OCI-LY3 (cell line): ENCODE data around the gene TNFRSF17.

ENCODE experiments used
- EZH2phosphoT487 ChIP-seq: fragments of 200-600 bp; shearing (Covaris generic); IDR thresholded peaks from 2 replicates; pipeline ENCODE4 v1.6.1; 2018; ENCODE audit warnings: antibody characterized with exemption, mixed run types, low read depth
- TF ChIP-seq, protein P1 (sequence below): fragments of 200-600, 300-600 bp; sonication (generic); IDR thresholded peaks from 2 replicates; pipeline ENCODE4 v1.5.1; 2014; ENCODE audit warnings: antibody characterized with exemption, low read length, low read depth

DNA sequence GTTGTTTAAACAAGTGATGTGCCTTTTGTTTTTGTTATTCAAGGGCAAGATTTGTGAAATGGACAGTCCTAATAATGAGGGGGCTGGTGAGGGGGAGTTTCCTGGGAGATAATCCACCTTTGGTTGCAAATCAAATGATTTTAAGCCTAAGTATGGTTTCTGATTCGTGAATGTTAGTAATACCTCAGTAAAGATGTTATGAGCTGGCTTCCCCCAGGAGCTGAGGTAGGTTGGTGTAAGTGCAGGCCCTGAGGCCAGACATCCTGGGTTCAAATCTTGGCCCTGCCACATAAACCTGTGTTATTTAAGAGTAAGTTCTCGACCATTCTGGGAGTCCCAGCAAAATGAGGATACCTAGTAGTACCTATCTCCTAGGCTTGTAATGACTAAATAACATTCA lies 13.1 kb downstream of the TNFRSF17 start:
- TF ChIP-seq, protein P1, sequence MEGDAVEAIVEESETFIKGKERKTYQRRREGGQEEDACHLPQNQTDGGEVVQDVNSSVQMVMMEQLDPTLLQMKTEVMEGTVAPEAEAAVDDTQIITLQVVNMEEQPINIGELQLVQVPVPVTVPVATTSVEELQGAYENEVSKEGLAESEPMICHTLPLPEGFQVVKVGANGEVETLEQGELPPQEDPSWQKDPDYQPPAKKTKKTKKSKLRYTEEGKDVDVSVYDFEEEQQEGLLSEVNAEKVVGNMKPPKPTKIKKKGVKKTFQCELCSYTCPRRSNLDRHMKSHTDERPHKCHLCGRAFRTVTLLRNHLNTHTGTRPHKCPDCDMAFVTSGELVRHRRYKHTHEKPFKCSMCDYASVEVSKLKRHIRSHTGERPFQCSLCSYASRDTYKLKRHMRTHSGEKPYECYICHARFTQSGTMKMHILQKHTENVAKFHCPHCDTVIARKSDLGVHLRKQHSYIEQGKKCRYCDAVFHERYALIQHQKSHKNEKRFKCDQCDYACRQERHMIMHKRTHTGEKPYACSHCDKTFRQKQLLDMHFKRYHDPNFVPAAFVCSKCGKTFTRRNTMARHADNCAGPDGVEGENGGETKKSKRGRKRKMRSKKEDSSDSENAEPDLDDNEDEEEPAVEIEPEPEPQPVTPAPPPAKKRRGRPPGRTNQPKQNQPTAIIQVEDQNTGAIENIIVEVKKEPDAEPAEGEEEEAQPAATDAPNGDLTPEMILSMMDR, result no peak
- TF ChIP-seq EZH2phosphoT487, result no peak
